HuH-7 (cell line): ENCODE measurements around the gene PER2.
A peak's percentile ranks its signal among the peaks of the same experiment; 100 is the strongest.

Source experiments
- DNase-seq: peaks from one replicate; pipeline ENCODE4 v3.0.0; 2011; ENCODE audit warnings: low spot score

PER2 gene

GRCh38 chr2:238226698-238227586 is 61.5 kb downstream of the PER2 start:
- DNase-seq, result no peak

DNA sequence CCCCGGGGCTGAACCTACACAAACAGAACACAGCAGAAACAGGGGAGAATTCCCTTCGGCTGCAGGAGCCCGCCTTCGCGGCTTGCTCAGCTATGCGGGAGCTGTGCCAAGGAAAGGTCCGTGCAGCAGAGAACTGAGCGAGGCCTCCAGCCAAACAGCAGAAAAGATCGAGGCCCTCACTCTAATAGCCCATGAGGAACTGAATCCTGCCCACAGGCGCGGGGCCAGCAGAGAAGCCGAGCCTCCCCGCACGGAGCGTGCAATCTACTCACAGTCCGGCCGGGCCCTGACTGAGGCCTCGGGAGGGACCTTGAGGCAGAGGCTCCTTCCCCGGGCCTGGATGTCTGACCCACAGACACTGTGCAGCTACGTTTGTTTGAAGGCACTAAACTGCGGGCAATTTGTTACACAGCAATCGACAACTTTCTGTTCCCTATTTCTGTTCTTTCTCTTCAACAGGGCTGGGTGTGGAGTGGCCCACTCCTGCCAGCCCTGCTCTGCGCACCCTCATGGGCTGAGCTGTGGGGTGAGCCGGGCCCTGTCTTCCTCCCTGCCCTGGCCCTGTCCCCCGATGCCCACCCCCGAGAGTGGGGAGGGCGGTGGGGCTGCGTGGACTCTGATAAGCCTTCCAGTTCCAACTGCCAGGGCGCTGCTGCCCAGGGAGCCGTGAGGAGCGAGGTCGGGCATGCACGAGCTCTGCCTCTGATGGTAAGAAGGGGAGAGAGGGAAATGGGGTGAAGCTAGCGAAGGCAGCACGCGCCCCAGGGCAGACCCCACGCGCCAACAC is 62.3 kb downstream of the PER2 start:
- DNase-seq, result no peak

- no peak for DNase-seq
These were observed 63.3 kb downstream of the PER2 start for GRCh38 chr2:238225121-238225520.

GRCh38 chr2:238224356-238225035 is 63.9 kb downstream of the PER2 start:
- DNase-seq, result no peak

DNA sequence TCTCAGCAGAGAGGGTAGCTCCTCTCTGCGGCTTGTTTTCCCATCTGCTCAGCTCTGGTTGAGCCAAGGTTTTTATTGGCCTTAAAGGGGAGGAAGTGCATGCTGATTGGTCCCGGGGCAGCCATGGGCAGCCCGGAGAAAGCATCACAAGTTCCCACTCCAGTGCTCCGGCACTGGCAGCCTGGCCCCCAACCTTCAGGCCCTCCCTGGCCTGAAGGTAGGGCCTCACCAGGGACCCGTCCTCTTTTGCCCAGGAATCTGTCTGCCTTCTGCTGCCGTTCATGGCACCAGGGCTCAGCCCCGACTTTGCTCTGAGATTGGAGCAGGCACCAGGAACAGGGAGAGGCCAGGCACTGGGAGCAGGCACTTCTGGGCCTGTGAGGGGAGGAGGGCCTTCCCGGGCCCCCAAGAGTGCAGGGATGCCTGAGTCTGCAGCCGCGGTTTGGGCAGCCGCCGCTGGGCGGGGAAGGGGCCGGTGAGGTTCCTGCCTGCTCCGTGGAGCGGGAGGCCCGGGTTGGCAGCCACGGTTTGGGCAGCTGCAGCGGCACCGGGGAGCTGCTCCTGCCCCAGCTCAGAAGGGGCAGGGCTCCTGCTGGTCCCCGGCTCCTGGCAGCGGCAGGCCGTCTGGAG is 67.4 kb downstream of the PER2 start:
- no peak for DNase-seq

DNA sequence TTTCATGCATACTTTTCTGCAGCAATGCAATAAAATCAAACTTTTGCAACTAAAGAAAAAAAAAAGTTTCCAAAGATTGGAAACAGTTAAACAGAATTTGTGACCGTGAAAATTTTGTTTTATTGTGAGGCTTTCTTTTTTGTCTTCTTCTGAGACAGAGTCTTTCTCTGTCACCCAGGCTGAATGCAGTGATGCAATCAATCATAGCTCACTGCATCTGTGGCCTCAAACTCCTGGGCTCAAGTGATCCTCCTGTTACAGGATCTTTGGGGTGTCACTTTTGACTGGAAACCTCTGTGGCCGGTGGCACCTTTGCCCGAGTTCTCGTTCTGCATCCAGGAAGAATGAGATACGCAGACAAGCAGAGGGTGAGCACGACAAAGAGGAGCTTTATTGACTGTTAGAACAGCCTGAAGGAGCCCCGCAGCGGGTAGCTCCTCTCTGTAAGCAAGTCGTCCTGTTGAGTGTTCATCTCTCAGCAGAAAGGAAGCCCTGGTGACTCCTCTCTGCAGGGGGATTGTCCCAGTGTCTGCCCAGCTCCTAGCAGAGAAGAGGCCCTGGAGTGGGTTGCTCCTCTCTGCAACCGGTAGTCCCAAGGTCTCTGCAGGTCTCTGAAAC is 68.0 kb downstream of the PER2 start:
- DNase-seq, result no peak

DNA sequence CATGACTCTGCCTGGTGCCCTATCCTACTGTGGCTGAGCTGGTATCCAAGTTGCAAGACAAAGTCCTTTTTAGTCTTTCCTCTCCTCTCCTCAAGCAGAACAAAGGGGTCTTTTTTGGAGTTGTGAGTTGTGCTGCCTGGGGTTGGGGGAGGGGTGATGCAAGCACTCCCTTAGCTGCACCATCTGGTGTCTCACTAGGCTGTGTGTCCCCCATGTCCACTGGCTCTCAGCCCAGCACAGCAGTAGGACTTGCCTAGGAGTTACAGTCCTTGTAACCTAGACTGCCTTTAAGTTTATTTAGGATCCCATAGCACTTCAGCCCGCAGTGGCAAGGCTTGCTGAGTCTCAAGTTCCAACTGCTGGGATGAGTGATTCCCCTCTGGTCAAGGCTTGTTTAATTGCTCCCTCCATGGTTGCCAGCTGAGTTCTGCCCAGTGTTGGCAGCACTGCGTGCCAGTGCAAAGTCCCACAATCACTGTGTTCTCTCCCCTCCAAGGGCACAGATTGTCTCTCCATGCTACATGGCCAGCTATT is 71.7 kb downstream of the PER2 start:
- no peak for DNase-seq

DNA sequence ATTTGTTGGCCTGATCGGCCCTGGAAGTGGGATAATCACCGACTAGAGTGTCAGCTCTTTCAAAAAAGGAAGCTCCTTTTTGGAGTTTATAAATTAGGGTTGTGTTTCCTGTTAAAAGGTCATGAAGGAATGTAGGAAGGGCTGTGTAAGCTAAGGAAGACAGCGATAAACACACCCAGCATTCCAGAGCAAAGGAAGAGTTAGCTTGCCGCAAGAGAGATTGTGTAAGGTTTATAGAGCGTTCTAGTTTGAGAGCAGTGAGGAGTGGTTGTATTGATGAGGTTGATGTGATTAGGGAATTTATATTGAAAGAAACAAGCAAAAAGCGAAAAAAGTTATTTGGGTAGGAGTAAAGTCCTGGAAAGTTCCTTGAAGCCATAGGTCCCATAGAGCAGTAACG is 81.4 kb downstream of the PER2 start:
- DNase-seq, result no peak

DNA sequence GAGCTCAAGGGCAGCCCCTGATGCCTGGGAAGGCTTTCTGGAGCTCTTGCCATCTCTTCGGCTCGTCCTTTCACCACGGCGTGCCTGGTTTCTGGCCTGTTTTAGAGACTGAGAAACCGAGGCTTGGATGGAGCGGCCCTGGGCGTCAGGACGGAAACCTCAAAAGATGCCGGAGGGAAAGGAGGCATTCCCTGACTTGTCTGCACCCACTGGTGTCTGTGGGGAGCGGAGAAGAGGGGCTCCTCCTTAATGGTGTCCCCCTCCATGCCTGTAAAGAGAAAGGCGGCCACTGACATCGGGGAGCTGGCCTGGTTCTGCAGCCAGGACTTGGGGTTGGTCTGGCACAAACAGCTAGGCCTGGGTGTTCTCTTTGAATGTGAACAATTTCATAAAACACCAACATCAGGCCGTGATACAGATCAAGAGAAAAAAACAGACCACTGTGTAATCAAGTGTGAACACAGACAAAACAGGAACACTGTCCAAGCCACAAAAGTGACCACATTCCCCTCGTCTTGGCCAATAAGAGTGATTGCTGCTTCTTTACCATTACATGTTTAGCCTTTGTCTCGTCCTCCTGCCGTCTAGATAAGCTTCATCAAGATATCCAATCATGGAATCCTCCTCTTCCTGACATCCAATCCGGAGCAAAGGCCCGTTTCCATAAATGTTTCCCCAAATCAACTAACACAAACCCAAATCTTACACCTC is 84.3 kb downstream of the PER2 start:
- no peak for DNase-seq

- peak; percentile 94 for DNase-seq
These were observed 85.1 kb downstream of the PER2 start, which contains the start of gene ILKAP for GRCh38 chr2:238203094-238203972. Gene ILKAP (minus strand): TSS chr2:238203695. CDS start chr2:238203553, 142 bp downstream.

DNA sequence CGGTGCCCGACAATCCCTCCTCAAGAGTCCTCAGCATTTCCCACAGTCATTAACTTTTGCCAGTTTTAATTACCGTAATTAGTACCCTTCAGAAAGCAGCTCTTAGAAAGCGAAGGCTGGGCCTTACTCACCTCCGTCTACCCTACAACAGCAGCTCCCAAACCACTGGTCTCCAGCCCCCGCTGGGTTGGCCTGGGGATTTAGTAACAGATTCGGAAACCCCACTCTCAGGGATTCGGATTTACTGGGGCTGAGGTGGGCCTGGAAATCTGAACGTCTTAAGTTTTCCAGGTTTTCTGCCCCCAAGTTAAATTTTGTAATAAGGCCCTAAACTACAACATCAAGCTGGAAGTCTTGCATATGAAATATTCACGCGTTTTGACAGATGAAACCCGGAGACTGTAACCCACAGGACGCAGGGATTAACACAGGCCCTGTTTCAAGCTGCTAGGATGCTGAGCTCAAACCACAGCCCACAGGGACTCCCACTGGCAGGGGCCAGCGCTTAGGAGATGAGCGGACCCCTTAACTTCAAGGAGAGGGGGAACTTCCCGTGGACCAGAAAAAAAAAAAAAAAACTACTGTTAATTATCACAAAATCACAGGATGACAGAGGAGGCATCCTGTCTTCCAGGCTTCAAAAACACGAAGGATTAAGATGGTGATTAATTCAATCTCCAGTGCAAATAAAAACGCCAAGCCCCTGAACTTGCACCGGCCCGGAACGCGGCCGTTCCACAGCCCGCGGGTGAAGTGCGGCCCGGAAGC is 85.9 kb downstream of the PER2 start:
- DNase-seq, result no peak
